Measurements from ENCODE around the gene GARNL3. TPM values are rescaled to one million over a fixed set of nuclear protein-coding genes. Genes with fewer than 3 reads are reported as not detected.
A peak's percentile ranks its signal among the peaks of the same experiment; 100 is the strongest.

The GARNL3 gene
- total and polyA plus RNA-seq, 8 donors, result 2.3 to 7.1 (median 3.4) TPM

GRCh38 chr9:127218818-127219217, 45.8 kb upstream of the GARNL3 start:
- H3K4me3 ChIP-seq, result no peak overlapping the region
- H3K27ac ChIP-seq, result no peak overlapping the region
- no peaks in the 10 kb centered on the region for H3K36me3 ChIP-seq
- no peak for TF ChIP-seq CTCF (IDR thresholded peaks at IDR 0.05)
- intact Hi-C loops (cut with DNase I), result loop anchor here in 1 of 3 donors (10.0 kb wide), 1 partner anchor 126 kb away; no protein-coding TSS in a partner anchor
- WGBS, 2 donors, result 77 to 83% methylated on average over 10 of the region's 10 CpGs
- no peak for FAIRE-seq
- peak in 1 of 4 donors; percentile 36 for ATAC-seq
- no peaks in the 10 kb centered on the region for H3K9me3 ChIP-seq
- peaks cover 0 to under 1% (median 0%) of the 10 kb centered on the region in 3 donors for H3K4me1 ChIP-seq
- H3K27me3 ChIP-seq, result no peaks in the 10 kb centered on the region
- peak in 1 of 6 donors; percentile 32 for DNase-seq

- intact Hi-C loops (cut with DNase I), result loop anchor here in 1 of 3 donors (10.0 kb wide), 1 partner anchor 125 kb away; no protein-coding TSS in a partner anchor
- FAIRE-seq (no peak), ATAC-seq (no peak), DNase-seq (peak in 1 of 6 donors; percentile 32)
- peaks cover 0 to 5% (median 0%) of the 10 kb centered on the region in 3 donors for H3K4me1 ChIP-seq
- H3K36me3 ChIP-seq, result no peaks in the 10 kb centered on the region
- H3K4me3 ChIP-seq, result no peak overlapping the region
- no peaks in the 10 kb centered on the region for H3K27me3 ChIP-seq
- TF ChIP-seq CTCF (IDR thresholded peaks at IDR 0.05), result no peak
- H3K9me3 ChIP-seq, result no peaks in the 10 kb centered on the region
- H3K27ac ChIP-seq, result no peak overlapping the region
- 82 to 87% methylated on average over 6 of the region's 6 CpGs for WGBS, 2 donors
These were observed 45.1 kb upstream of the GARNL3 start for GRCh38 chr9:127219520-127219919.

GRCh38 chr9:127221695-127222094, 42.9 kb upstream of the GARNL3 start:
- TF ChIP-seq CTCF (IDR thresholded peaks at IDR 0.05), result no peak
- no peak overlapping the region for H3K27ac ChIP-seq
- FAIRE-seq (no peak), ATAC-seq (no peak), DNase-seq (no peak)
- H3K36me3 ChIP-seq, result no peaks in the 10 kb centered on the region
- H3K4me3 ChIP-seq, result no peak overlapping the region
- 83 to 90% methylated on average over 2 of the region's 2 CpGs for WGBS, 2 donors
- no peaks in the 10 kb centered on the region for H3K9me3 ChIP-seq
- H3K27me3 ChIP-seq, result no peaks in the 10 kb centered on the region
- intact Hi-C loops (cut with DNase I), result no loop called here
- peaks cover 0 to 5% (median 0%) of the 10 kb centered on the region in 3 donors for H3K4me1 ChIP-seq

- 72 to 80% methylated on average over 15 of the region's 15 CpGs for WGBS, 2 donors
- no peak overlapping the region for H3K4me3 ChIP-seq
- no peak for FAIRE-seq
- H3K9me3 ChIP-seq, result no peaks in the 10 kb centered on the region
- no peak for ATAC-seq
- TF ChIP-seq CTCF (IDR thresholded peaks at IDR 0.05), result no peak
- intact Hi-C loops (cut with DNase I), result no loop called here
- DNase-seq, result no peak
- H3K4me1 ChIP-seq, result peaks cover 0 to 5% (median 0%) of the 10 kb centered on the region in 3 donors
- no peak overlapping the region for H3K27ac ChIP-seq
- H3K36me3 ChIP-seq, result no peaks in the 10 kb centered on the region
- H3K27me3 ChIP-seq, result no peaks in the 10 kb centered on the region
These were observed 42.0 kb upstream of the GARNL3 start for GRCh38 chr9:127222388-127223095.

- intact Hi-C loops (cut with DNase I), result no loop called here
- H3K27ac ChIP-seq, result no peak overlapping the region
- 35 to 42% methylated on average over 4 of the region's 4 CpGs for WGBS, 2 donors
These were observed 41.3 kb upstream of the GARNL3 start for GRCh38 chr9:127223266-127223665.

More at GRCh38 chr9:127223266-127223665, 41.3 kb upstream of the GARNL3 start:
- ATAC-seq, result no peak
- no peaks in the 10 kb centered on the region for H3K36me3 ChIP-seq
- no peak overlapping the region for H3K4me3 ChIP-seq
- no peak for FAIRE-seq
- no peaks in the 10 kb centered on the region for H3K27me3 ChIP-seq
- DNase-seq, result no peak
- TF ChIP-seq CTCF (IDR thresholded peaks at IDR 0.05), result no peak
- peaks cover 0 to 5% (median 0%) of the 10 kb centered on the region in 3 donors for H3K4me1 ChIP-seq
- no peaks in the 10 kb centered on the region for H3K9me3 ChIP-seq

Measured in pancreas (tissue), 10 donors.